ENCODE results near the gene VPS4A.

VPS4A gene

GRCh38 chr16:69316595-69317034 lies 5.5 kb downstream of the VPS4A start:
- no peaks in the 10 kb centered on the region for H3K27me3 Mint-ChIP-seq (ENCODE audit: low read depth, poor library complexity)
- DNase-seq, result no peak
- TF ChIP-seq CTCF (IDR thresholded peaks at IDR 0.05), result no peak
- H3K36me3 Mint-ChIP-seq (ENCODE audit: low read depth), result peaks cover 47% of the 10 kb centered on the region
- no peaks in the 10 kb centered on the region for H3K9me3 Mint-ChIP-seq
- no peak overlapping the region for H3K27ac Mint-ChIP-seq
- no peak overlapping the region for H3K4me3 Mint-ChIP-seq
- peaks cover 29% of the 10 kb centered on the region for H3K4me1 Mint-ChIP-seq

GRCh38 chr16:69318177-69318910 lies 7.2 kb downstream of the VPS4A start:
- Mint-ChIP-seq H3K27ac (peak overlapping the region; percentile 72), H3K9me3 (no peaks in the 10 kb centered on the region), H3K27me3 (ENCODE audit: low read depth, poor library complexity) (no peaks in the 10 kb centered on the region), H3K4me3 (no peak overlapping the region), H3K36me3 (ENCODE audit: low read depth) (peaks cover 60% of the 10 kb centered on the region), H3K4me1 (peaks cover 29% of the 10 kb centered on the region)
- no peak for DNase-seq
- no peak for TF ChIP-seq CTCF (IDR thresholded peaks at IDR 0.05)

GRCh38 chr16:69318911-69319289 lies 7.8 kb downstream of the VPS4A start:
- no peak for TF ChIP-seq CTCF (IDR thresholded peaks at IDR 0.05)
- peaks cover 54% of the 10 kb centered on the region for H3K36me3 Mint-ChIP-seq (ENCODE audit: low read depth)

GRCh38 chr16:69319381-69319780 lies 8.2 kb downstream of the VPS4A start:
- Mint-ChIP-seq H3K36me3 (ENCODE audit: low read depth) (peaks cover 51% of the 10 kb centered on the region), H3K27ac (peak overlapping the region; percentile 98), H3K9me3 (no peaks in the 10 kb centered on the region), H3K27me3 (ENCODE audit: low read depth, poor library complexity) (no peaks in the 10 kb centered on the region), H3K4me1 (peaks cover 23% of the 10 kb centered on the region), H3K4me3 (no peak overlapping the region)
- TF ChIP-seq CTCF (IDR thresholded peaks at IDR 0.05), result no peak
- DNase-seq, result no peak

More at GRCh38 chr16:69318911-69319289, 7.8 kb downstream of the VPS4A start:
- Mint-ChIP-seq H3K27ac (no peak overlapping the region), H3K9me3 (no peaks in the 10 kb centered on the region), H3K27me3 (ENCODE audit: low read depth, poor library complexity) (no peaks in the 10 kb centered on the region), H3K4me3 (no peak overlapping the region), H3K4me1 (peaks cover 24% of the 10 kb centered on the region)
- DNase-seq, result no peak

- peak overlapping the region; percentile 98 for H3K27ac Mint-ChIP-seq
- TF ChIP-seq CTCF (IDR thresholded peaks at IDR 0.05), result no peak
- H3K27me3 Mint-ChIP-seq (ENCODE audit: low read depth, poor library complexity), result no peaks in the 10 kb centered on the region
- DNase-seq, result no peak
- H3K9me3 Mint-ChIP-seq, result no peaks in the 10 kb centered on the region
- peaks cover 55% of the 10 kb centered on the region for H3K36me3 Mint-ChIP-seq (ENCODE audit: low read depth)
- H3K4me3 Mint-ChIP-seq, result no peak overlapping the region
- peaks cover 29% of the 10 kb centered on the region for H3K4me1 Mint-ChIP-seq
Measured at GRCh38 chr16:69319826-69320739, 8.9 kb downstream of the VPS4A start.

Data from nephron progenitor cell (in vitro differentiated cells).